Smooth muscle cell of bladder (primary cell): ENCODE results near the gene WDR13. TPM values are rescaled to one million over a fixed set of nuclear protein-coding genes. Genes with fewer than 3 reads are reported as not detected.

ENCODE experiments used
- total RNA-seq: library from RNA; depleted of rRNA; stranded (reverse); fragments of >200 nt; gene quantifications from 2 replicates; pipeline ENCODE4 v1.2.3, GENCODE V29; 2014

WDR13 gene
- total RNA-seq, result 171 and 172 TPM in 2 replicates

DNA sequence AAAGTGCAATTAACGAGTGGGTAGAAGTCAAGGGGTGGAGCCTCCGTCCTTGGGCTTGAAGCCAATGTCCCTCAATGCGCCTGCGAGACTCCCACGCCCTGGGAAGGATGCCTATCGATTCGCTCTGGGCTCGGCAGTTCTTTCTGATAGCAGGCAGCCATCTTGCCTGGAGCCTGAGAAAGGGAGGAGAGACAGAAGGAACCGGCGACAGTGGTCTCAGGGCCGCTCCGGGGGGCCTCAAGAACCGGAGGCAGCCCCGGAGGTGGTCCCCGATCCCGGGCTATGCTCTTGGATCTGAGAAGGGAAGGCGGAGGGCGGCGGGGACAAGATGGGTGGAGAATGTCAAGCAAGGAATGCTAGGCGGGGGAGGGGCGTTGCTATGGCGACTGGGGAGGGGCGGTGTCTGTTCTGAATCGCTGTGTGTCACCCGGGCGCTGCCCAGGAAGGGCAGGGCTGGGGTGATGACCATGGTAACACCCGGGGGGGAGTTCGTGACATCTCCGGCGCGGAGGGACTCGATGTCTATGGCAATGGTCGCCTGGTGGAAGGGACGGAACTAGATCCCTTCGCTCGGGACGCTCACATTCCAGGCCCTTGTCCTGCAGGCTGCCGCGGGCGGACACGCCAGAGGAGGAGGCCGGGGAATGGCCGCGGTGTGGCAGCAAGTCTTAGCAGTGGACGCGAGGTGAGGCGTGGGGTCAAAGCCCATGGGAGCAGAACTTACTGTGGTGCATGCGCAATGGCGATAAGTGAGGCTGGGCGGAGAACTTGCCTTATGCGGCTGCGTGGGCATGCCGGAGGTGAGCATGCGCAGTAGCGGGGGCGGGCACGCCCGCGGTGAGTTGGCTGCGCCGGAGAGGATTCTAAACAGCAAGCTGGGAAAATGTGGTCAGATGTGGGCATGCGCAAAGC lies at the start of gene WDR13:
Gene WDR13 (plus strand): TSS at position 140 of the 912 bp plus-strand sequence. CDS start 505 bp downstream, at position 645.

DNA sequence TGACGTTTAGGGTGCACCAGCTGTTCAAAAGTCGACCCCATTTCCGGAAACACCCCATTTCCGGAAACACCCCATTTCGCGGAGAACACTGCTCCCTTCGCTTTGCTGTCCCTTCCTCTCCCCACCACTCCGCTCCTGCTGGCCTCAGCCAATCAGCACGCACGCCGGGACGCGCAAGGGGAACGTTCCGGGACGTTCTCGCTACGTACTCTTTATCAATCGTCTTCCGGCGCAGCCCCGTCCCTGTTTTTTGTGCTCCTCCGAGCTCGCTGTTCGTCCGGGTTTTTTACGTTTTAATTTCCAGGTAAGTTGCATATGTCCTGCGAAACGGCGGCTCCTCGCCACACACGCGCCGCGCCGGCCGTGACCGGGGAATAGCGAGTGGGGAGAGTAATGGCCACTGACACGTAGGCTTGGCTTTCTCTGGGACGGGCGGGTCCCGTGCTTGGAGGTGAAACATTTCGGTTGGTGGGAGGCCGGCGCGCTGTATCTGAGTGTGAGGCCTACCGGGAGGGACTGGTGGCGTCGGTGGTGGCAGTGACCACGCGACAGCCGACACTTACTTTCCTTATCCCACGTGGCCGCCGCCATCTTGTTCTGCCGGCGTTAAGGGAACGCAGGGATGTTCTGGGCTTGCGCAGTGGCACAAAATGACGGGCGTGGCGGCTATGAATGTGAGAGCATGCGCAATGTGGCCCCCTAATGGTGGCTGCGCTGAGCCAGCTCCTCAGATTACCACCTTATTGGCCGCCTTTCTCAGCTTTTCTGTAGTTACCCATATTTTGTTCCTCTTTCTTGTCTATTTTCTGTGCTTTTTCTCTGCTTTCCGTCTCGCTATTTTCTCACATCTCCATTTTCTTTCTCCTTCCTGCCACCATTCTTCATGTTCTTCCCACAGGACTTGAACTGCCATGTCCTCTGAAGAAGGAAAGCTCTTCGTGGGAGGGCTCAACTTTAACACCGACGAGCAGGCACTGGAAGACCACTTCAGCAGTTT lies 22.7 kb upstream of the WDR13 start, which contains the start of gene RBM3:
Gene RBM3 (plus strand): TSS at position 215 of the 997 bp plus-strand sequence. CDS start 697 bp downstream, at position 912.

Other genes with a start within 250 kb of the WDR13 start
- gene SSX3, start 240.8 kb upstream of the WDR13 start, total RNA-seq, result not detected in 2 replicates
- gene SSX4, start 214.0 kb upstream of the WDR13 start, total RNA-seq, result not detected in 2 replicates
- not detected in 2 replicates for gene SSX4B, start 185.5 kb upstream of the WDR13 start, total RNA-seq
- gene SLC38A5, start 127.2 kb upstream of the WDR13 start, total RNA-seq, result 23.3 and 40.4 TPM in 2 replicates
- 33.6 and 35.8 TPM in 2 replicates for gene FTSJ1, start 121.3 kb upstream of the WDR13 start, total RNA-seq
- gene PORCN, start 88.5 kb upstream of the WDR13 start, total RNA-seq, result 10.0 and 11.1 TPM in 2 replicates
- gene EBP, start 75.7 kb upstream of the WDR13 start, total RNA-seq, result 50.1 and 72.2 TPM in 2 replicates
- 3.7 and 5.4 TPM in 2 replicates for gene TBC1D25, start 57.8 kb upstream of the WDR13 start, total RNA-seq
- gene RBM3, start 23.0 kb upstream of the WDR13 start, total RNA-seq, result 76.8 and 295 TPM in 2 replicates
- gene WAS, start 86.3 kb downstream of the WDR13 start, total RNA-seq, result 0.09 TPM in 1 of 2 replicates, not detected in the other
- gene SUV39H1, start 99.2 kb downstream of the WDR13 start, total RNA-seq, result 0.85 and 1.3 TPM in 2 replicates
- gene GLOD5, start 164.3 kb downstream of the WDR13 start, total RNA-seq, result not detected in 2 replicates
- not detected in 2 replicates for gene GATA1, start 189.1 kb downstream of the WDR13 start, total RNA-seq
- gene HDAC6, start 204.6 kb downstream of the WDR13 start, total RNA-seq, result 16.8 and 25.5 TPM in 2 replicates
- gene ERAS, start 229.0 kb downstream of the WDR13 start, total RNA-seq, result not detected in 2 replicates
- gene PCSK1N, start 238.1 kb downstream of the WDR13 start, total RNA-seq, result 0.09 TPM in 1 of 2 replicates, not detected in the other